IPS DF 19.7 (cell line): ENCODE results near the gene GJB2.

ENCODE experiments used
- DNase-seq: peaks from one replicate; pipeline ENCODE4 v3.0.0-alpha.2; 2013; ENCODE audit warnings: low read depth, low spot score

Gene GJB2

DNA sequence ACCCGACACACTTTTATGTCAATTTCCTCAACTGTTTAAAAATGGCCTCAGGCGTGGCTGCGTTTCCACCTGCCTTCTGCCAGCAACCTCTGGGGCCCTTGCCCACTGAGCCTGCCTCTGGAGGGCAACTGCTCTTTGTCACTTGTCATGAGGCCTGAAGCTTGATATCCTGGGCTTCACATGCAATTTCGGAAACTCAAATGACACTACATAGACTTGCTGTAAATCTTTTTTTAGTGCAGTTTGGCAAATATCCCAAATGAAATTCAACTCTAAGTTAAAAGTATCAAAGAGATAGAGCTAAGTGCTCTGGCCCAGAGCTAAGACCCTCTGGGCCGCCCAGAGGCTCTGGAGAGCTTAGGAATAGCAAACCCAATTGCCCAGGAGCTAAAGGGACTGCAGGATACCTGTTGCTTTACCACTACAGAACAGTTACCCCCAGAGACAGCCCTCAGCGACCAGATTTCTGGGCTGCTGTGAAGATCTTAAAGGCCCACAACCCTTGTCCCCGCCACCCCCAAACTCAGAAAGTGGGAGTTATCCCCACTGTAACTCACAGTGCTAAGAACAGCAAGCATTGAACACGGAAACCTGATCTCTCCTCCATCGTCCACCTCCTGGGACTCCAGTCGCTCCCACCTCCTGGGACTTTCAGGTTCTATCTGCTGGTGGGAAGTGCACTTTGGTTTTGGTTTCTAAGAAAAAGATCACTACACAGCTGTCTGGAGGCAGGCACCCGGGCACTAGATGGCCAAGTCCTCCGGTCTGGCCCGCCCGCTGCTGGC is 51.3 kb downstream of the GJB2 start:
- no peak for DNase-seq

DNA sequence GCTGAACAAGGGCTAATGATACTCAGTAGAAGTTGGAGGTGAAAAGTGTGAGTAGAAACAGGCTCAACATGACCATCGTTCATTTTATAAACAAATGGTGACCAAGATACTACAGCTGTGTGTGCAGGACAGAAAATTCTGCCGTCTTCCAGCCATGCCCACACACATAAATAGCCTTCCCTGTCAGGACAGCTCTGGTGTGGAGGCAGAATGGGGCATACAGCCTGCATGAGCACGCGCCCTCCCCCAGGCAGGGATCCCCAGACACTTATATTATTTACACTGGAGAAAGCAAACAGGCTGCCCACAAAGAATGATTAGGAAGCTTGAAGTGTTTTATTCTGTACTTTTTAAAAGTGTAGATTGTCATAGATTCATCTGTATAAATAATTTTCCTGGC is 52.3 kb downstream of the GJB2 start:
- no peak for DNase-seq

DNA sequence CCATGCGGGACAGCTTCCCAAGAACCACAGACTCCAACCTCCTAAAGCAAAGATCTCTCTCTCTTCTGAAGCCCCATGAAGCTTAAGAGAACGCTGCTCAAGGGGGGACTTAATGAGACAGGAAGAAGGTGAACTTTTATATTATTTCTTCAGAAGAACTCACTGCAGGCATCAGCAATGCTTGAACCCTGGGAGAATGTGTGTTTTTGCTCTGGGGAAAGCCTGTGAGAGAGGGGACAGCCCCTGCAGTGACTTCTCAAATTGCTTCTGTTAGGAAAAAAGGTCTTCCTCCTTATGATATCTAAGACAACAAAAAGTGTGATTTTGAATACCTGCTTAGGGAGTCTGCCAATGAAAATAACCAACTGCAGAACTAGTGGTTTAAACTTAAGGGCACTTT is 54.9 kb downstream of the GJB2 start:
- DNase-seq: no peak
